Measurements from ENCODE around the gene SLC25A44.

The SLC25A44 gene

GRCh38 chr1:156193208-156193487, 756 bp upstream of the SLC25A44 start:
- DNase-seq (ENCODE audit: low read depth, low spot score), result no peak
- Histone ChIP-seq H3K27me3 (ENCODE audit: insufficient read depth, insufficient read length) (no peaks in the 10 kb centered on the region), H3K36me3 (ENCODE audit: insufficient read depth, insufficient read length, low read length) (peaks cover 28% of the 10 kb centered on the region), H3K4me3 (ENCODE audit: insufficient read length, low read depth) (peak overlapping the region; percentile 83), H3K9ac (ENCODE audit: insufficient read length, low read depth) (peak overlapping the region; percentile 86), H3K9me3 (ENCODE audit: insufficient read depth, low read length) (peaks cover 21% of the 10 kb centered on the region), H3K4me1 (ENCODE audit: insufficient read depth, insufficient read length) (no peaks in the 10 kb centered on the region)
- no peak for TF ChIP-seq SUZ12 (IDR thresholded peaks at IDR 0.05; ENCODE audit: extremely low read depth, insufficient read depth, insufficient read length)
- TF ChIP-seq ZNF274 (IDR thresholded peaks at IDR 0.05; ENCODE audit: low read depth, low read length), result no peak
- no peak for TF ChIP-seq YY1 (IDR thresholded peaks at IDR 0.05; ENCODE audit: insufficient read depth, insufficient read length)

DNA sequence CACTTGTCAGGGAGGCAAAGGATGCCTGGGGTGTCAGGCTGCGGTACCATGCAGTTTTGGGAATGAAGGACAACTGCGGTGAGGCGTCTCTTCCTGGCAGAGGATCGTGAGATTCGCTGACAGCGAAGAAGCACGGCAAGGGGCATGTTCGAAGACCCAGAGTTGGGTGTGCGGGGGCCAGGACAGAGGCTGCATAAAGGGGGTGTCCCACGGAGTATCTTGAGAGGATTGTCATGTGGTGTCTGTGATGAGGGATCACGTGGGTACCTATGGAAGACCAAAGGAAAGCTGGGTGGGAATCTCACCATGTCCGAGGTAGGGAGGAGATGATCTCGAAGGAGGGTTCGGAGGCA, 372 bp downstream of the SLC25A44 start:
- TF ChIP-seq YY1 (IDR thresholded peaks at IDR 0.05; ENCODE audit: insufficient read depth, insufficient read length) (no peak), SUZ12 (IDR thresholded peaks at IDR 0.05; ENCODE audit: extremely low read depth, insufficient read depth, insufficient read length) (no peak), ZNF274 (IDR thresholded peaks at IDR 0.05; ENCODE audit: low read depth, low read length) (no peak)
- DNase-seq (ENCODE audit: low read depth, low spot score), result no peak

DNA sequence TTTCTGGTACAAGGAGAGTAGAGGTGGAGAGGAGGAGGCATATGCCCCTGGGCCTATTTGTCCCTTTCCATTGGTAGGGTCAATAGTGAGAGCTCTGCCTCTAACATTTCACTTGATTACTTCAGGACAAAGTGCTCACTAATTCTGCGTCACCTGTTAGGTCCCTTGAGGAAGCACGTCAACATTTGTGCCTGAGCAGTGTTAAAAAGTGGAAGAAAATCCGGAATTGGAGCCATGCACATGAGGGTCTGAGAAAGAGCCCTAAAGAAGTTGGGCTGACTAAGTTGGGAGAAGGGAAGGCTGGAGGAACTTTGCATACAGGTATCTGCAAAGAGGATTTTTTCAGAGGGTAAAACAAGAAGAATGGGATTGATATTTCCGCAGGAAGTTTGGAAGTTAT, 1.9 kb downstream of the SLC25A44 start:
- Histone ChIP-seq H3K4me3 (ENCODE audit: insufficient read length, low read depth) (no peak overlapping the region), H3K27me3 (ENCODE audit: insufficient read depth, insufficient read length) (no peaks in the 10 kb centered on the region), H3K9ac (ENCODE audit: insufficient read length, low read depth) (no peak overlapping the region), H3K36me3 (ENCODE audit: insufficient read depth, insufficient read length, low read length) (peaks cover 49% of the 10 kb centered on the region), H3K9me3 (ENCODE audit: insufficient read depth, low read length) (no peaks in the 10 kb centered on the region), H3K4me1 (ENCODE audit: insufficient read depth, insufficient read length) (peaks cover 4% of the 10 kb centered on the region)
- no peak for DNase-seq (ENCODE audit: low read depth, low spot score)
- TF ChIP-seq ZNF274 (IDR thresholded peaks at IDR 0.05; ENCODE audit: low read depth, low read length) (no peak), SUZ12 (IDR thresholded peaks at IDR 0.05; ENCODE audit: extremely low read depth, insufficient read depth, insufficient read length) (no peak), YY1 (IDR thresholded peaks at IDR 0.05; ENCODE audit: insufficient read depth, insufficient read length) (no peak)

More for the DNA sequence above, 372 bp downstream of the SLC25A44 start:
- peak overlapping the region; percentile 82 for H3K9ac ChIP-seq (ENCODE audit: insufficient read length, low read depth)
- peaks cover 10% of the 10 kb centered on the region for H3K9me3 ChIP-seq (ENCODE audit: insufficient read depth, low read length)
- peak overlapping the region; percentile 83 for H3K4me3 ChIP-seq (ENCODE audit: insufficient read length, low read depth)
- no peaks in the 10 kb centered on the region for H3K27me3 ChIP-seq (ENCODE audit: insufficient read depth, insufficient read length)
- peaks cover 36% of the 10 kb centered on the region for H3K36me3 ChIP-seq (ENCODE audit: insufficient read depth, insufficient read length, low read length)
- H3K4me1 ChIP-seq (ENCODE audit: insufficient read depth, insufficient read length), result no peaks in the 10 kb centered on the region

DNA sequence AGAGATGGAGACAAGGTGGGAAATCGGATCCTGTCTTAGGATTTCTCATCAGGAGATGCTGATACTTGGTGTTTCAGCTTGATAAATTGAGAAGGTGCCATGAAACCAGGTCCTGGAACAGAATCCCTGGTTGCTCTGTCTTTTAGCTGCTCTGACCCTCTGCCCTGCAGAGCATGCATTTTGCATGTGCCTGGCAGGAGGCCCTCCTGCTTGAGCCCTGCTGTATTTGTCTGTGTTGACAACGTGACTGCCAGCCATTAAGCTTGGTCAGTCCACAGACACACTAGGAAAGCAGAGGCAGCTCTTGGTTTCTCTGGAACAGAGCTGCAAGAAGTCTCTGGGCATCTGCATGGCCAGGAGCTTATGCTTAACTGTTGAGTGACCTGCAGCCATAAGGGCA, 2.5 kb downstream of the SLC25A44 start:
- DNase-seq (ENCODE audit: low read depth, low spot score), result no peak
- no peaks in the 10 kb centered on the region for H3K27me3 ChIP-seq (ENCODE audit: insufficient read depth, insufficient read length)
- H3K4me3 ChIP-seq (ENCODE audit: insufficient read length, low read depth), result no peak overlapping the region
- no peaks in the 10 kb centered on the region for H3K9me3 ChIP-seq (ENCODE audit: insufficient read depth, low read length)
- TF ChIP-seq SUZ12 (IDR thresholded peaks at IDR 0.05; ENCODE audit: extremely low read depth, insufficient read depth, insufficient read length) (no peak), YY1 (IDR thresholded peaks at IDR 0.05; ENCODE audit: insufficient read depth, insufficient read length) (no peak), ZNF274 (IDR thresholded peaks at IDR 0.05; ENCODE audit: low read depth, low read length) (no peak)
- H3K9ac ChIP-seq (ENCODE audit: insufficient read length, low read depth), result no peak overlapping the region
- H3K4me1 ChIP-seq (ENCODE audit: insufficient read depth, insufficient read length), result peaks cover 4% of the 10 kb centered on the region
- H3K36me3 ChIP-seq (ENCODE audit: insufficient read depth, insufficient read length, low read length), result peaks cover 55% of the 10 kb centered on the region

GRCh38 chr1:156198831-156199349, 5.0 kb downstream of the SLC25A44 start:
- H3K9ac ChIP-seq (ENCODE audit: insufficient read length, low read depth), result no peak overlapping the region
- peaks cover 4% of the 10 kb centered on the region for H3K4me1 ChIP-seq (ENCODE audit: insufficient read depth, insufficient read length)
- no peak overlapping the region for H3K4me3 ChIP-seq (ENCODE audit: insufficient read length, low read depth)
- H3K27me3 ChIP-seq (ENCODE audit: insufficient read depth, insufficient read length), result no peaks in the 10 kb centered on the region
- H3K9me3 ChIP-seq (ENCODE audit: insufficient read depth, low read length), result no peaks in the 10 kb centered on the region
- TF ChIP-seq ZNF274 (IDR thresholded peaks at IDR 0.05; ENCODE audit: low read depth, low read length), result no peak
- DNase-seq (ENCODE audit: low read depth, low spot score), result no peak
- peaks cover 70% of the 10 kb centered on the region for H3K36me3 ChIP-seq (ENCODE audit: insufficient read depth, insufficient read length, low read length)

- Histone ChIP-seq H3K4me3 (ENCODE audit: insufficient read length, low read depth) (no peak overlapping the region), H3K9ac (ENCODE audit: insufficient read length, low read depth) (no peak overlapping the region), H3K27me3 (ENCODE audit: insufficient read depth, insufficient read length) (no peaks in the 10 kb centered on the region), H3K4me1 (ENCODE audit: insufficient read depth, insufficient read length) (peaks cover 4% of the 10 kb centered on the region), H3K9me3 (ENCODE audit: insufficient read depth, low read length) (no peaks in the 10 kb centered on the region), H3K36me3 (ENCODE audit: insufficient read depth, insufficient read length, low read length) (peaks cover 78% of the 10 kb centered on the region)
- DNase-seq (ENCODE audit: low read depth, low spot score), result no peak
- TF ChIP-seq ZNF274 (IDR thresholded peaks at IDR 0.05; ENCODE audit: low read depth, low read length), result no peak
- TF ChIP-seq SUZ12 (IDR thresholded peaks at IDR 0.05; ENCODE audit: extremely low read depth, insufficient read depth, insufficient read length), result no peak
- no peak for TF ChIP-seq YY1 (IDR thresholded peaks at IDR 0.05; ENCODE audit: insufficient read depth, insufficient read length)
These were observed 6.1 kb downstream of the SLC25A44 start for GRCh38 chr1:156200044-156200443.

- DNase-seq (ENCODE audit: low read depth, low spot score), result no peak
- no peaks in the 10 kb centered on the region for H3K27me3 ChIP-seq (ENCODE audit: insufficient read depth, insufficient read length)
- peaks cover 78% of the 10 kb centered on the region for H3K36me3 ChIP-seq (ENCODE audit: insufficient read depth, insufficient read length, low read length)
- H3K9me3 ChIP-seq (ENCODE audit: insufficient read depth, low read length), result no peaks in the 10 kb centered on the region
- no peak for TF ChIP-seq ZNF274 (IDR thresholded peaks at IDR 0.05; ENCODE audit: low read depth, low read length)
- TF ChIP-seq YY1 (IDR thresholded peaks at IDR 0.05; ENCODE audit: insufficient read depth, insufficient read length), result no peak
- no peak for TF ChIP-seq SUZ12 (IDR thresholded peaks at IDR 0.05; ENCODE audit: extremely low read depth, insufficient read depth, insufficient read length)
- no peak overlapping the region for H3K9ac ChIP-seq (ENCODE audit: insufficient read length, low read depth)
- H3K4me1 ChIP-seq (ENCODE audit: insufficient read depth, insufficient read length), result peaks cover 4% of the 10 kb centered on the region
- H3K4me3 ChIP-seq (ENCODE audit: insufficient read length, low read depth), result no peak overlapping the region
These were observed 9.4 kb downstream of the SLC25A44 start for GRCh38 chr1:156203331-156203730.

DNA sequence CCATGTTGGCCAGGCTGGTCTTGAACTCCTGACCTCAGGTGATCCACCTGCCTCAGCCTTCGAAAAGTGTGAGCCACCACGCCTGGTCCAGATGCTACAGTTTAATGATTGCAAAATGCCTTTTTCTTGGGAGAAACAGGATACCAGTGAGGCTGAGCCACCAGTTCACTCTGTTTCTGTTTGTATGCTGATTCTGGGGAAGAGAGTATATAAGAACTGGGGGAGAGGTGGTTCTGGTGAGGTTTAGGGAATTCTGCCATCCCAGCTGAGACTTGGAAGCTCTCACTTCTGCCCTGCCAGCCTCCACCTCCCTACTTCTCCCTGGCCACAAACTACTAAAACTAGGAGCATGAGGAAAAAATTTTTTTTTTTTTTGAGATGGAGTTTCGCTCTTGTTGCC, 10.8 kb downstream of the SLC25A44 start:
- no peak overlapping the region for H3K4me3 ChIP-seq (ENCODE audit: insufficient read length, low read depth)
- no peaks in the 10 kb centered on the region for H3K27me3 ChIP-seq (ENCODE audit: insufficient read depth, insufficient read length)
- DNase-seq (ENCODE audit: low read depth, low spot score), result no peak
- H3K4me1 ChIP-seq (ENCODE audit: insufficient read depth, insufficient read length), result peaks cover 7% of the 10 kb centered on the region
- H3K36me3 ChIP-seq (ENCODE audit: insufficient read depth, insufficient read length, low read length), result peaks cover 80% of the 10 kb centered on the region
- no peaks in the 10 kb centered on the region for H3K9me3 ChIP-seq (ENCODE audit: insufficient read depth, low read length)
- TF ChIP-seq SUZ12 (IDR thresholded peaks at IDR 0.05; ENCODE audit: extremely low read depth, insufficient read depth, insufficient read length) (no peak), ZNF274 (IDR thresholded peaks at IDR 0.05; ENCODE audit: low read depth, low read length) (no peak), YY1 (IDR thresholded peaks at IDR 0.05; ENCODE audit: insufficient read depth, insufficient read length) (no peak)
- no peak overlapping the region for H3K9ac ChIP-seq (ENCODE audit: insufficient read length, low read depth)
